DLD1 (cell line): ENCODE measurements around the gene DET1.

Experiments
- in situ Hi-C: cut with HindIII; loops from 2 replicates; pipeline ENCODE4 v1.10.0; 2017; ENCODE audit warnings: low sequenced_read_pairs

The DET1 gene

DNA sequence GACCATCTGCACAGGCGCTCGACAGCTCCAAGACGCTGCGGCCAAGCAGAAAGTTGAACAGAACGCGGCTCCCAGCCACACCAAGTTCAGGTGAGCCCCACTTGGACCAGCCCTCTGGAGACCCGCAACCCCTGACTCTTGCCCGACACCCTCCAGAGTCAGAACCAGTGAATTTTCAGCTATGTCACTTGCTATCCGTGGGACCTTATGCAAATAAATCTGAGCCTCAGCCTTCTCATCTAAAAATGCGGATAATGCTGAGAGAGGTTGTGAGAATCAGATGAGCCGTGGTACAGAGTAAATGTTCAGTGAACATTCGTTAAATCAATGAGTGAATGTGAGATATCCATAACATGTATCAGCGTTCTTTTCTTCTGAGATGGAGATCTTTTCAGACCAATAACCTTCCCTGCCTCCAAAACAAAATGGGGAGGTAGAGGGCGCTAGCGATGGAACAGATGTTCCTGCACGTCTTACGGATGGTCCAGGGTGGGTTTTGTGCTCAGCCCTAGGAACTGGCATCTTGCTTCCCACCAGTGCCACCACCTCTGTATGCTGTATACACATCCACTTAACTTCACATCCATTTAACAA lies 78.4 kb downstream of the DET1 start:
- in situ Hi-C loops: no loop called here

DNA sequence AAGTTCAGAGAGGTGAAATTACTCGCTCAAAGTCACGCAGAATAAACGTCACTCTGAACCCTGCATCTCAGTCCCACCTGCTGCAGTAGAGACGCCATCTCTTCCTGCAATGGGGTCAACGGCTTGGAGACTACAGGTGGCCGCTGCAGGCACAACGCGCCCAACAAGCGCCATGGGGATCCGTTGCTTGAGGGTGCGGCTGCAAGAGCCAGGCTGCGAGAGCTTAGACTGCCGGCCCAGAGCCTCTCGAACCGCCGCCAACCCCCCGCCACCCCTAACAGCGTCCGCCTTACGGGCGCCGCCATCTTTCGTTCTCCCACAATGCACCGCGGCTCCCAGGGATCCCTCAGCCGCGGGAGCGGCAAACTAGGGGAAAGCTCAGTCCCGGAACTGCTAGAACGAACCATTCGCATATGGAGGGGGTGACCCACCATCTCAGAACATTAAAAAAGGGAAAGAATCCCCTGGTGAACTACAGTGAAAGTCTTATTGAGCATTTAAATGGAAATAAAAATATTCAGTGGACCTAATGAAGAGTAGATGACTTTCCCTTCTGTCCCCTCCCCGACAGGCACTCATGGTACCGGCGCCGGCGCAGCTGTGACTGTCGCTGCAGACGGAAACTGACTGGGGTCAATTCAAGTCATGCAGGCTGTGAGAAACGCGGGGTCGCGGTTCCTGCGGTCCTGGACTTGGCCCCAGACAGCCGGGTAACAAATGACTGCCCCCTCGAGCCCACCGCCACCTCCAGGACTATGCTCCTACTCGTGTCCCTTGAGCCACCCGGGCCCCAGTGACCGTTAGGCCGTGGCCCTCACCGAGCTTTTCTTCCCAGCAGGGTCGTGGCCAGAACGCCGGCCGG lies 79.2 kb downstream of the DET1 start, which contains the start of the genes MRPL46 and MRPS11:
Gene MRPL46, minus strand, starts transcription at position 316 of the 862 bp plus-strand sequence. Its CDS starts 11 bp downstream, at position 305.
Gene MRPS11, plus strand, starts transcription at position 636 of the 862 bp plus-strand sequence. Its CDS starts 10 bp downstream, at position 646.
- in situ Hi-C loops: no loop called here

DNA sequence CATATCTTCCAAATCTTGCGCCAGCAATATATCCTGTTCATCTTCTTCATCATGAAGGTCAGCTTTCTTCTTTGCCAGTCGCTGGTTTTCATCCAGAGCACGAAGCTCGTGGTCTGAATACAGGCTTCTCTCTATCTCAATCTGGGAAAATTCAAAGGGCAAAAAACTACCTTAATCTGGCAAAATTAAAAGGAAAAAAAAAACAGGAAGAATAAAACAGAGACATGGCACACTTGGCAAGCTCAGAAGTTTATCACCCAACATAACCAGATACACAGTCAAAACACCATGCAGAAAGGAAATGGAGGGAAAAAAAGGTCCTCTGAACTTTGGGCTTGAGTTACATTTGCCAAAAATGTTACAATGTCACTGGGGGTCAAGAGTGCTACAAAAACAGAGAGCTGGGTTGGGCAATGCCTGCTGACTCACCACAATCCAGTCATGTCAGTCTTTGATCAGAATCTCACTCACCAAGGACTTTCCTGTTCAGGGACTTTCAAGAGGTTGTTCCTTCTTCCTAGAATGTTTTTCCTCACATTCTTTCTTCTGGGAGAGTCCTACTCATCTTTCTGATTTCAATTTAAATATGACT lies 80.8 kb downstream of the DET1 start:
- in situ Hi-C loops: no loop called here

DNA sequence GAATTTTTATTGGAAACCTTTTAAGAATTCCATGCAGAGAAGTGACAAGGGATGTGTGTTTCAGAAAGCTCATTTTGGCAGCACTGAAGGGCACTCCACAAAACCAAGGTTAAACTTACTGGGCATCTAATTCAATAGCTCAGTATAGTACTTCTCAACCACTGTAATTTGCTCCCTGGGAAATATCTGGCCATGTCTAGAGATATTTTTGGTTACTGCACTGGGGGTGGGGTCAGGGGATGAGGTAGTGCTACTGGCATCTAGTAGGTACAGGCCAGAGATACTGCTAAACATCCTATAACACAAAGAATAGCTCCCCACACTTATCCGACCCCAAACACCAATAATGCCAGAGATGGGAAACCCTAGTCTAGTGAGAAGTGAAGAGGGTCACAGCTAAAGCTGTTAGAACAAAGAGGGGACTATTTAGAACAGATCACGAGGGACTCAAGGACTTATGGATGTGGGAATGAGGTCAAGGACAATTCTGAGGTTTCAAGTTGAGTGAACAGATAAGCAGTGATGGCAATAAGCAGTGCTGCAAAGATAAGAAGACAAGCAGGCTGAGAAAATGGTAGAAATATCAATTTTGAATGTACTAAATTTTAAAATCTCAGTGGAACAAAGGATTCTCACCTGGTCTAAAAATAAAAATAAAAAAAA lies 82.5 kb downstream of the DET1 start:
- in situ Hi-C loops: no loop called here
